GM20431 (cell line): ENCODE data around the gene SYMPK.

Experiments
- in situ Hi-C: fragments of 300-500 bp; cut with MseI, MboI; formaldehyde crosslinking; loops from one replicate; pipeline ENCODE4 v1.15.0; 2020; ENCODE audit warnings: low sequenced_read_pairs; ENCODE audit not compliant: unreplicated experiment

SYMPK gene

GRCh38 chr19:45770192-45771101 lies 92.5 kb downstream of the SYMPK start:
- in situ Hi-C loops: no loop called here

- in situ Hi-C loops: no loop called here
Measured at GRCh38 chr19:45769821-45770191, 93.1 kb downstream of the SYMPK start.

- in situ Hi-C loops: no loop called here
Measured at GRCh38 chr19:45768984-45769782, 93.8 kb downstream of the SYMPK start, which contains the start of gene SIX5. SIX5 (minus strand) TSS chr19:45769252; CDS start chr19:45768844, 408 bp downstream.

GRCh38 chr19:45768655-45768983 lies 94.3 kb downstream of the SYMPK start:
- in situ Hi-C loops: no loop called here

GRCh38 chr19:45767881-45768654 lies 94.9 kb downstream of the SYMPK start:
- in situ Hi-C loops: no loop called here

GRCh38 chr19:45767410-45767880 lies 95.5 kb downstream of the SYMPK start:
- in situ Hi-C loops: no loop called here

GRCh38 chr19:45766869-45767346 lies 96.0 kb downstream of the SYMPK start:
- in situ Hi-C loops: no loop called here

- in situ Hi-C loops: no loop called here
Measured at GRCh38 chr19:45766296-45766868, 96.6 kb downstream of the SYMPK start.

- in situ Hi-C loops: no loop called here
Measured at GRCh38 chr19:45765702-45766295, 97.1 kb downstream of the SYMPK start.
